Measurements from ENCODE around the gene PABPC4L.

DNA sequence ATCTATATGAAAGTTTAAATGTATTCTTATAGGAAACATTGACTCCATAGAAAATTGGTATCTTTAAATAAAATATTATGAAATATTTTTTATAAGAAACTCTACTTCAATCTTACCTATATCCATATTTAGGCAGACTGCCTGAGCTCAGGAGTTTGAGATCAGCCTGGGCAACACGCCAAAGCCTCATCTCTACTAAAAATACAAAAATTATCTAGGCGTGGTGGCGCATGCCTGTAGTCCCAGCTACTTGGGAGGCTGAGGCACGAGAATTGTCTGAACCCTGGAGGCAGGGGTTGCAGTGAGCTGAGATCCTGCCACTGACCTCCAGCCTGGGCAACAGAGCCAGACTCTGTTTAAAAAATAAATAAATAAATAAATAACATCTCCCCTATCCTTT is 47.5 kb downstream of the PABPC4L start:
- no peak for TF ChIP-seq POLR2AphosphoS5 (IDR thresholded peaks at IDR 0.05; ENCODE audit: low read depth, low read length)
- no peak for TF ChIP-seq POLR2A (IDR thresholded peaks at IDR 0.05; ENCODE audit: low read depth, low read length)

All from GM12892 (cell line).